Activated naive CD4-positive, alpha-beta T cell treated with anti-CD3 and anti-CD28 coated beads, Interleukin-2, amount 50 U/mL, for 24 hours (primary cell): ENCODE results near the gene KIAA0513.

Source experiments
- H3K27ac Mint-ChIP-seq: one replicate; pipeline ENCODE4 v1.8.0; 2021; ENCODE audit warnings: mild to moderate bottlenecking, mixed read lengths
- H3K27me3 Mint-ChIP-seq: one replicate; pipeline ENCODE4 v1.8.0; 2021; ENCODE audit warnings: mixed read lengths
- H3K36me3 Mint-ChIP-seq: one replicate; pipeline ENCODE4 v1.8.0; 2021; ENCODE audit warnings: mixed read lengths
- H3K4me1 Mint-ChIP-seq: one replicate; pipeline ENCODE4 v1.8.0; 2021; ENCODE audit warnings: mixed read lengths
- H3K4me3 Mint-ChIP-seq: one replicate; pipeline ENCODE4 v1.8.0; 2021; ENCODE audit warnings: mild to moderate bottlenecking, mixed read lengths
- H3K9me3 Mint-ChIP-seq: one replicate; pipeline ENCODE4 v1.8.0; 2021; ENCODE audit warnings: mixed read lengths

KIAA0513 gene

DNA sequence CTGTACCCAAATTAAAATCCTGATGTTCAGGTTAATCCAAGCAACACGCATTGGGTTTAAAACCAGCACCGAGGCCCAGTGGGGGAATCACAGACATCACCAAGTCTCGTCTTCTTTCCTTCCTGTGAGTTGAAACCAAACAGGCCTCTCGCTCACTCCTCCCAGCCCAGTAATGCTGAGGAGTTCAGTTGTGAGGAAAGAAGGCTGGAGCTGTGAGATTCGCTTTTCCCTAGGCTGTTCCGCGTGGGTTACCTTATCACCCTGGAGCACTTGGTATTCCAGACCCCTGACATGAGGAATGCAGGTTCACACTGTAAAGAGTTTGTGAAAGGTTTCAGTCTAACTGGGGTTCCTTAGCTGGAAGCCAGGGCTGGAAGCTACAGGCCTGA is 63.9 kb downstream of the KIAA0513 start:
- Mint-ChIP-seq H3K27me3 (no peaks in the 10 kb centered on the region), H3K9me3 (no peaks in the 10 kb centered on the region), H3K27ac (no peak overlapping the region), H3K36me3 (no peaks in the 10 kb centered on the region), H3K4me1 (peaks cover 3% of the 10 kb centered on the region), H3K4me3 (no peak overlapping the region)

DNA sequence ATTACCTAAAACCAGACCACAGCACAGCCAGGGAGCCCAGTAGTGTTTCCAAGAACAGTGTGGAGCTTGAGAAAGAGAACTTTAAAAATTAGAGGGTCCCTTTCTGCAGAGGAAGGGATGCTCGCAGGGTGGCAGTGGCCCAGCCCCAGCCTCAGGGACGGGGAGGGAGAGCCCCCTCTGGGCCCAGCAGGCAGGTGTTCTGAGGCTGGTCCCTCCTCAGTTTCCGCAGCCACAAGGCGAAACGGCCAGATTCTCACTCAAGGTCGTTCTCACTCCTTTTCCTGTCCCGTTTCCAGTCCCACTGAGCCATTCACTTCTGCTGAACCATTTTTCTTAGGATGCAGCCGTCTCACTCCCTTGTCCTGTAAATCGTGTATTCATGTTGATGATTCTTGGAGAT is 64.7 kb downstream of the KIAA0513 start:
- H3K27me3 Mint-ChIP-seq = no peaks in the 10 kb centered on the region
- no peaks in the 10 kb centered on the region for H3K4me1 Mint-ChIP-seq
- H3K9me3 Mint-ChIP-seq = no peaks in the 10 kb centered on the region
- no peak overlapping the region for H3K4me3 Mint-ChIP-seq
- no peak overlapping the region for H3K27ac Mint-ChIP-seq
- no peaks in the 10 kb centered on the region for H3K36me3 Mint-ChIP-seq

DNA sequence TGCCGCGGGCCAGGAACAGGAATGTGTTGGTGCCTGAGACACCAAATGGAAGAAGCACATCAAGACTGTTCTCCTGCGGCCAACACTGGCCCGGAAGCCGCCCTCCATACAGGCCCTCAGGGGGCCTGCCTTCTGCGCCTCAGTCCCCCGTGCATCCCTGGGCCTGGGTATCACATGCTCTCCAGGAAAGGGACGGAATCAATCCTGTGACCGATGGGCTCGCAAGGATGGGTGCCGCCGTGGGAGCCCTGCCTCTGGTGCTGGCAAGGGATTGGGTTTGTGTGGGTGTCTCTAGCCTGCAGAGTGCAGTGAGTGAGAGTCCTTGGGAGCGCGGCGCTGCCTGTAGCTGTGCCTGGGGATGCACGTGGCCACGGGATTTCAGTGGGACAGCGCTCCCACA is 65.3 kb downstream of the KIAA0513 start:
- Mint-ChIP-seq H3K27me3 (no peaks in the 10 kb centered on the region), H3K36me3 (no peaks in the 10 kb centered on the region), H3K27ac (no peak overlapping the region), H3K4me3 (no peak overlapping the region), H3K9me3 (no peaks in the 10 kb centered on the region), H3K4me1 (no peaks in the 10 kb centered on the region)

DNA sequence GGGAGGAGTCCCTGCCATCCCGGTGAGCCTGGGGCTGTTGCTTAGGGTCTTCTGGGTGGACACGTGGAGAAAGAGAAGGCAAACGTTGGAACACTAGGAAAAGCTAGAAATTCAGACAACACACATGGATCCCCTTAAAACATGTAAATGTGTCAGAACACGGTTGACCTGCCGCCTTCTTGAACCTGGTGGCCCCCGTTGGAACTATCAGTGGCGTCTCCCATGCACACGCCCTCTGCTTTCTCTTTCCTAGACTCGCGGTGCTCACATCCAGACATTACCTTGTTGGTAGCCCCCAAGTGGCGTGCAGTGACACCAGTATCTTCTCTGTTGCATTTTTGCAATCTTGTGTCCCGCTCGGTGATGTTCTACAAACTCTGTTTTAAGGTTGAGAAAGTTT is 66.1 kb downstream of the KIAA0513 start:
- Mint-ChIP-seq H3K4me3 (no peak overlapping the region), H3K36me3 (no peaks in the 10 kb centered on the region), H3K9me3 (no peaks in the 10 kb centered on the region), H3K27ac (no peak overlapping the region), H3K4me1 (no peaks in the 10 kb centered on the region), H3K27me3 (no peaks in the 10 kb centered on the region)

DNA sequence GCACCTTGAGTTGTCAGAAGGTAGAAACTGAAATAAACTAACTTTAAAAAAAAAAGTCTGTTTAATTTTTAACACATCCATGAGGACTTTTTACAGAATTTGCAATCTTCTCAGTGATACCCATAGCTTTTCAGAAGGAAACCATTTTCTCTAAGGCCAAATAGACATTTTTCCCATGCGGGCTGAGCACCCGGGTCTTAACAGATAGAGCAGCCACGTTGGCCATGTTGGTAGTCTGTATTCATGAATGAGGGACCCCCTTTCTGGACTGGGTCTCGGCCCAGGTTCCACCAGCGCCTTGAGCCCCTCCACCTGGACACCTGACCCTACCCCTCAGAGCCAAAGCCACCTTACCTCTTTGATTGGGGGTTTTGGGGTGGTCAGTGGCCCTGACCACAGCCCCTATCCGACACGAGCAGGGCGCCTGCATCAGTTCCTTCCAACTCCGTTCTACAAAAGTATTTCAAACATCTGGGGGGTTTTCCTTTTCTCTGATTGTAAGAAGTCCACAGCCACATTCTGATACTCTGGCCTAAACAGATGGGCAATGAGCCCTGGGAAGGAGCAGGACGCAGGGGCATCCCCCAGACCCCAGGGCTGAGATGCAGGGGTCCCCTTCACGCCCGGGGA is 66.7 kb downstream of the KIAA0513 start:
- H3K4me1 Mint-ChIP-seq = no peaks in the 10 kb centered on the region
- no peaks in the 10 kb centered on the region for H3K9me3 Mint-ChIP-seq
- H3K4me3 Mint-ChIP-seq = no peak overlapping the region
- H3K27me3 Mint-ChIP-seq = no peaks in the 10 kb centered on the region
- no peaks in the 10 kb centered on the region for H3K36me3 Mint-ChIP-seq
- H3K27ac Mint-ChIP-seq = no peak overlapping the region

DNA sequence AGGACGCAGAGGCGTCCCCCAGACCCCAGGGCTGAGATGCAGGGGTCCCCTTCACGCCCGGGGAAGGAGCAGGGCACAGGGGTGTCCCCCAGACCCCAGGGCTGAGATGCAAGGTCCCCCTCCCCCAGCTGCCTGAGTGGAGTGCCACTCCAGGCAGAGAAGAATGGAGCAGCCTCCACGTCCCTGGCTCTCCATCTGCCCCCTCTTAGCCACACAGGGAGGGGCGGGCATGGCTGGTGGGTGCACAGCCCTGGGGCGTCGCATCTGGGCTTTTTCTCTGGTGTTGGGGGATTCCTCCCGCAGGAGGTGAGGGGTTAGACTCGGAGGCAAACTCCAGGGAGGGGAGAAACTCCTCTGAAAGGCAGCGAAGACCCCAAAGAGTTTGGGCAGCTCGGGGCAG is 67.2 kb downstream of the KIAA0513 start:
- H3K9me3 Mint-ChIP-seq = no peaks in the 10 kb centered on the region
- H3K4me1 Mint-ChIP-seq = no peaks in the 10 kb centered on the region
- no peaks in the 10 kb centered on the region for H3K27me3 Mint-ChIP-seq
- H3K36me3 Mint-ChIP-seq = no peaks in the 10 kb centered on the region
- no peak overlapping the region for H3K27ac Mint-ChIP-seq
- H3K4me3 Mint-ChIP-seq = no peak overlapping the region

DNA sequence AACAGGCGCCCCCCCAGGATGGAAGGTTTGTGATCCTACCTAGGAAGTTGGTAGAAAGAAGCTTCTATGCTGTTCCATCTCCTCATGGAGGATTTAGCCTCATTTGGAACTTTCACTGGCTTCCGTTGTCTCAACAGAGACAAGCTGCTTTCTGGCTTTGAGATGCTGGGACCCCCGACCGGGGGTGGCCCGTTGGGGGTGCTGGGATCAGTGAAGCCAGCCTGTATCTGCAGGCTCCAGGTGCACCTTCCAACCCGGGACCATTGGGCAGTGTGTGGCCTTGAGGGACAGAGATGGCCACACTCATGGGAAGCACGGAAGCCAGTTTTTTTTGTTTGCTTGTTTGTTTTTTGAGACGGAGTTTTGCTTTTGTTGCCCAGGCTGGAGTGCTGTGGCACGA is 69.3 kb downstream of the KIAA0513 start:
- Mint-ChIP-seq H3K27ac (no peak overlapping the region), H3K9me3 (no peaks in the 10 kb centered on the region), H3K4me3 (no peak overlapping the region), H3K36me3 (no peaks in the 10 kb centered on the region), H3K4me1 (peaks cover 6% of the 10 kb centered on the region), H3K27me3 (no peaks in the 10 kb centered on the region)

DNA sequence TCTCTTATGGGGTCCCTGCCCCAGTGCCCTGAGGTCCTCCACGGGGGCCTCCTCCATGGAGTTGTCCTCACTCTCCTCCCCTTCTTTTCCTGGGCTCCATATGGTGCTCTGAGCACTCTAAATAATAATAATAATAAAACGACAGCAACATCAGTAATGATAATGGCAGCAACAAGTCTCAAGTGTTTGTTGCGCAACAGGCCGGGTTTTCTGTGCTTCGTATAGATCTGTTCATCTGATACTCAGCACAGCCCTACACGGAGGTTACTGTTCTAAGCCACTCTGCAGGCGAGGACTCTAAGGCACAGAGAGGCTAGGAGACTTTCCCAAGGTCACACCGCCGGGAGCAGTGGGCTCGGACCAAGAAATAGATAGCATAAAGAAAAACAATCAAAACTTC is 71.0 kb downstream of the KIAA0513 start:
- Mint-ChIP-seq H3K27me3 (no peaks in the 10 kb centered on the region), H3K4me3 (no peak overlapping the region), H3K36me3 (no peaks in the 10 kb centered on the region), H3K4me1 (peaks cover 21% of the 10 kb centered on the region), H3K9me3 (no peaks in the 10 kb centered on the region), H3K27ac (no peak overlapping the region)

DNA sequence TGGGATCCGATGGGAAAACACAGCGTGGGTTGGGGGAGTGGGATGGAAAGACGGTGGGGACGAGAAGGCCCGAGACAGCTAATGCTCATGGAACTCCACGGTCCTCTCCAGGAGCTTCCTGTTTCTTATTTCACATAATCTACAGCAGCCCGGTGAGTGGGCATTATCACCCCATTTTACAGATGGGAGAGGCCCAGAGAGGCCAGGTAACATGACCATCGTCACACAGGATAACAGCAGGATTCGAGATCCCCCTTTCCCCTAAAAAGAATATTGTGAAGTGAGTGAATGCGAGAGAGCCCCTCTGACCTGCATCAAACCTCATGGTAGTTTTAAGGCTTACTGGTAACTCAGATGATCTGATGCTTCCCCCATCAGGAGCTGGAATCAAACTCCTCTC is 72.7 kb downstream of the KIAA0513 start:
- no peak overlapping the region for H3K27ac Mint-ChIP-seq
- H3K4me1 Mint-ChIP-seq = peaks cover 38% of the 10 kb centered on the region
- H3K27me3 Mint-ChIP-seq = no peaks in the 10 kb centered on the region
- no peak overlapping the region for H3K4me3 Mint-ChIP-seq
- H3K36me3 Mint-ChIP-seq = no peaks in the 10 kb centered on the region
- no peaks in the 10 kb centered on the region for H3K9me3 Mint-ChIP-seq

DNA sequence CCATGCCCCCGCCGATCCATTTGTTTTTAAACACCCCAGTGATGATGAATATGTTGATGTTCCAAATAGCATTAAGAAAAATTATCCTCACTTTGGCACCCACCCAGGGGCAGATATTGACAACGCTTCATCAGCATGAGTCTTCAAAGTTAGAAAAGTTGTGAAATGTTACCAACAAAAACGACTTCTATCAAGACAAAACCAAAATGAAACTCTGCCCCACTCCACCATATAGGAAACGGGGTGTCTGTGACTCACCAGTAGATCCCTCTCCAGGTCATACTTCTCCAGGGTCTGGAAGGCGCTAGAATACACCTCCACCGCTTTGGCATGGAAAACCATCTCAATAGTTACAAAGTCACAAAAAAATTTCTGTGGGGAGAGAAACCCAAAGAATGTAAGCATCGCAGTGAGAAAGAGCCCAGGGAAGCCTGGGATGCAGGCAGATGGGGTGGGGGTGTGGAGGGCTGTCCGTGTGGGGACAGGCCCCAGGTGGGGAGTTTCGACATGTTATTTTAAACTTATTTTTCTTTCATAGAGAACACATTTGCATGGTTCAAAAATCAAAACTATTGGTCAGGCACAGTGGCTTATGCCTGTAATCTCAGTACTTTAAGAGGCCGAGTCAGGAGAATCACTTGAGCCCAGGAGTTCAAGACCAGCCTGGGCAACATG is 74.5 kb downstream of the KIAA0513 start:
- no peak overlapping the region for H3K4me3 Mint-ChIP-seq
- no peaks in the 10 kb centered on the region for H3K27me3 Mint-ChIP-seq
- peaks cover 45% of the 10 kb centered on the region for H3K4me1 Mint-ChIP-seq
- no peaks in the 10 kb centered on the region for H3K36me3 Mint-ChIP-seq
- H3K27ac Mint-ChIP-seq = peak overlapping the region; percentile 68
- H3K9me3 Mint-ChIP-seq = no peaks in the 10 kb centered on the region

DNA sequence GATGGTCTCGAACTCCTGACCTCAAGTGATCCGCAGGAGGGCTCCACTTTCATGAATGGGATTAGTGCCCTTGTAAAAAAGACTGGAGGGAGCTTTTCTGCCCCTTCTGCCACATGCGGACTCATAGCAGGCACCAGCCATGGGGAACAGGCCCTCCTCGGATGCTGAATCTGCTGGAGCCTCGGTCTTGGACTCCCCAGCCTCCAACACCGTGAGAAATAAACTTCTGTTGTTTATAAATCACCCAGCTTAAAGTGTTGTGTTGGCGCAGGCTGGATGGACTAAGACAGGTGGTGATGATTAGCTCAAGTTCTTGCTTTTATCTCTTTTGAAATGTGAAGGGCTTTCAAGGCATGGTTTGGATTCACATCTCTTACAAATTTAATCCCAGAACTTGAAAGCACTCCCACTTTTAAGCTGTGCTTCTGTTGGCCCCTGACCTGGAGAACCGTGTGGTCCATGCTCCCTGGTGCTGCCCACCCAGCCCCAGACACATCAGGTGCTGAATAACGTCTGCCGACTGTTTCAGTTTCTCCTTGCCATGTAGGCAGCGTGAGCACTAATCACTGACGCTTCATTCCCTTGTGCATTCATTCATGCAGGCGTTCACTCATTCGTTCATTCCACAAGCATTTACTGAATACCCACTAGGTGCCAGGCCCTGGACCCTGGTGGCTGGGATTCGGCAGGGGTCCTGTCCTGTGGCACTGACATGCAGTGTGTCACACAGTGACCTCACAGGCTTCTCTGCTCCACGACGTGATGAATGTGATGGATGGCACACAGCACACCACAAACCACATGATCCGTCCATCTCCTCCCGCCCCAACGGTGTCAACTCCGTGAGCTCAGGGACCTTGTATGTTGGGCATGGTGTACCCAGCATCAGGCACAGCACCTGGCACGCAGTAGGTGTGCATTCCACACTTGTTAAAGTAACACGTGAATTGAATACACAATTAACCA is 75.8 kb downstream of the KIAA0513 start:
- Mint-ChIP-seq H3K27ac (peak overlapping the region; percentile 2), H3K4me1 (peaks cover 45% of the 10 kb centered on the region), H3K9me3 (no peaks in the 10 kb centered on the region), H3K4me3 (no peak overlapping the region), H3K27me3 (no peaks in the 10 kb centered on the region), H3K36me3 (no peaks in the 10 kb centered on the region)

DNA sequence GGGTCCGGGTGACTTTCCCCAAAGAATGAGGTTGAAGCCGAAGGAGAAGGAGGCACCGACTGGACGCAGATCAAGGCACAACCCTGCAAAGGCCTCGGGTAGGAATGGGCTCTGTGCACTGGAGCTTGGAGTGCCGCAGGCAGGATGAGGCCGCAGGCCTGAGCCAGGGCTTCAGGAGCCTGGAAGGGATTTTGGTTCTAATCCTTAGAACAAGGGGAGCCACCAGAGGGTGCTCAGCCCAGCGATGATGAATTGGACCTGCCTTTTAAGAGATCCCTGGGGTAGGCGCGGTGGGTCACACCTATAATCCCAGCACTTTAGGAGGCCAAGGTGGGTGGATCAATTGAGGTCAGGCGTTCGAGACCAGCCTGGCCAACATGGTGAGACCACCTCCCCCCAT is 76.6 kb downstream of the KIAA0513 start:
- H3K4me1 Mint-ChIP-seq = peaks cover 45% of the 10 kb centered on the region
- H3K36me3 Mint-ChIP-seq = no peaks in the 10 kb centered on the region
- H3K27me3 Mint-ChIP-seq = no peaks in the 10 kb centered on the region
- peak overlapping the region; percentile 51 for H3K27ac Mint-ChIP-seq
- no peaks in the 10 kb centered on the region for H3K9me3 Mint-ChIP-seq
- H3K4me3 Mint-ChIP-seq = no peak overlapping the region

DNA sequence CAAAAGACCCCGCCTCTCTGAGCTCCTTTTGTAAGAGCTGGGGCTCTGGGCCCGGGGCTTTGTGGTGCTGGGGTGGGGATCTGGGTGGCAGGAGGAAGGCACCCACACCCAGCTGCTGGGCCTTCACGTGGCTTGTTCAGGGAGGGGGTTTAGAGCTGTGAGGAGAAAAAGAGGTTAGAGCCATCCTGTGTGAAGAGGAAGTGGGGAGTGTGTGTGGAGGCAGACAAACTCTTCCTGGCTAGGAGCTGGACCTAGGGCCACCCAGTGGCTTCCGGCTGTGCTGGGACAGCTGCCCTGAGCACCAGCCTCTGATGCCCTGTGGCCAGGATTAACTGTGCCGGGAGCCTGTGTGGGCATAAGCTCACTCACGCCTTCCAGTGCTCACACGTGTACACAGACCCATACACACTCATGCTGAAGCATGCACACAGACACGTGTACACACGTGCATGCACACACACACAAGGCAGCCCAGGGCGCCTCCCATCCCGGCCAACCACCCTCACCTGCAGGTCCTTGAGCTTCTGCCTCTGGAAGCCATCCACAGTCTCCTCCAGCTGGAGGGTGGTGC is 77.3 kb downstream of the KIAA0513 start:
- peaks cover 45% of the 10 kb centered on the region for H3K4me1 Mint-ChIP-seq
- peak overlapping the region; percentile 97 for H3K27ac Mint-ChIP-seq
- H3K4me3 Mint-ChIP-seq = peak overlapping the region; percentile 49
- no peaks in the 10 kb centered on the region for H3K9me3 Mint-ChIP-seq
- H3K27me3 Mint-ChIP-seq = no peaks in the 10 kb centered on the region
- no peaks in the 10 kb centered on the region for H3K36me3 Mint-ChIP-seq

DNA sequence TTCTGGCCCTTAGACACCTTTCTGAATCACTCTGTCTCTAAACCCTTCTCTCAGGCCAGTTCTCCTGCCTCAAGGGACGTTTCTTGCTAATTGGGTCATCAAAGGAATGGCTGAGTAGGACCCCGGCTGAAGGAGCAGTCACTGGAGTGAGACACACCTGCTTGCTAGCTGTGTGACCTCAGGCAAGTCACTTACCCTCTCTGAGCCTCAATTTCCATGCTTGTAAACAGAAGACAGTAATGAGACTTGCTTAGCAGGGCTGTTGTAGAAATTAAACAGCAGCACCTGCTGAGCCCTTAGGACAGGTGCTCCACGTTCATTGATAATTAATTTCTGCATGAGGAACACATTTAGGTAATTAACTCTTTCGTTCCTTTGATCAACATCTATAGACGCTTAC is 77.9 kb downstream of the KIAA0513 start:
- Mint-ChIP-seq H3K4me1 (peaks cover 45% of the 10 kb centered on the region), H3K4me3 (no peak overlapping the region), H3K27me3 (no peaks in the 10 kb centered on the region), H3K9me3 (no peaks in the 10 kb centered on the region), H3K27ac (peak overlapping the region; percentile 65), H3K36me3 (no peaks in the 10 kb centered on the region)

DNA sequence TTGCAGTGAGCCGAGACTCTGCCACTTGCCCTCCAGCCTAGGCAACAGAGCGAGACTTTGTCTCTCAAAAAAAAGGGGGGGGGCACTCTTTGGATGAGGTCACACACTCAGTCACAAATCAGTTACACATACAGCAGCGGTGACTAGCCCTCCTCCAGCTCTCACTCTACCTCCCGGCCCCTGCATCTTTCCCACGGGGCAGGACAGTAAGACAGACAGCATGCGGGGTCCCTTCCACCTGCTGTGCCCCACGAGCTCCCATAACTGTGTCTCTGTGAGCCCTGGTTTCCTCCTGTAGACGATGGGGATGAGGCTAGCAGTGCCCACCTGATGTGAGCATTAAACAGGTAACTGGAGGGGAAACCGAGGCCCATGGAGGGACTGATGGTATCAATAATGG is 79.5 kb downstream of the KIAA0513 start:
- H3K27me3 Mint-ChIP-seq = no peaks in the 10 kb centered on the region
- H3K27ac Mint-ChIP-seq = no peak overlapping the region
- H3K36me3 Mint-ChIP-seq = no peaks in the 10 kb centered on the region

DNA sequence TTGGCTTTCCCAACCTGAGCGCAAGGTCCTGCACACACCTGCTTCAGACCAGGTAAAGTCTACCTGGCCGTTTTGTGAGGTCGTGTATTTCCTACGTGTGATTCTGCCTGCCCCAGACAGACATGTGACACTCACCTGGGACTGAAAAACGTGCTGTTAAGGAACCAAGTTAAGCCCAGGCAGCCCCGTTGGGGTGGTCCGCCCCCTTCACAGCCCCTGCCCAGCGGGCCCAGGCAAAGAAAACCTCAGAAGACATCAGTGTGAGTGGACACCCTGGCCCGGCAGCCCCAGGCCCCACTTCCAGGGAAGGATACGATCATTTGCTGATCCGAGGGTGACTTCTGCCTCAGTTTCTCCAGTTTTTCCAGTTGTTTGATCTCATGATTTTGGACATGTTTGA is 79.9 kb downstream of the KIAA0513 start:
- Mint-ChIP-seq H3K4me1 (peaks cover 34% of the 10 kb centered on the region), H3K9me3 (no peaks in the 10 kb centered on the region), H3K27ac (no peak overlapping the region), H3K4me3 (no peak overlapping the region), H3K27me3 (no peaks in the 10 kb centered on the region), H3K36me3 (no peaks in the 10 kb centered on the region)

More for the DNA sequence above, 79.5 kb downstream of the KIAA0513 start:
- Mint-ChIP-seq H3K4me3 (no peak overlapping the region), H3K9me3 (no peaks in the 10 kb centered on the region), H3K4me1 (peaks cover 37% of the 10 kb centered on the region)
